ENCODE results near the gene SRL.

- TF ChIP-seq CTCF (IDR thresholded peaks at IDR 0.05): no peak
- TF ChIP-seq POLR2A (IDR thresholded peaks at IDR 0.05): no peak
These were observed 2.9 kb downstream of the SRL start for GRCh38 chr16:4239020-4239419.
